SHP77 treated with DMSO at 0.1 percent for 48 hours (cell line): Measurements from ENCODE around the gene ARHGEF19.
"Not testable (repeated sequence)": the region's sequence is repeated elsewhere in the genome, so short reads cannot be mapped to it uniquely, and the experiment has no call there.

Experiments used
- DNase-seq: peaks from one replicate; lab custom pipeline; 2025; lab: John Stamatoyannopoulos, UW

The ARHGEF19 gene

DNA sequence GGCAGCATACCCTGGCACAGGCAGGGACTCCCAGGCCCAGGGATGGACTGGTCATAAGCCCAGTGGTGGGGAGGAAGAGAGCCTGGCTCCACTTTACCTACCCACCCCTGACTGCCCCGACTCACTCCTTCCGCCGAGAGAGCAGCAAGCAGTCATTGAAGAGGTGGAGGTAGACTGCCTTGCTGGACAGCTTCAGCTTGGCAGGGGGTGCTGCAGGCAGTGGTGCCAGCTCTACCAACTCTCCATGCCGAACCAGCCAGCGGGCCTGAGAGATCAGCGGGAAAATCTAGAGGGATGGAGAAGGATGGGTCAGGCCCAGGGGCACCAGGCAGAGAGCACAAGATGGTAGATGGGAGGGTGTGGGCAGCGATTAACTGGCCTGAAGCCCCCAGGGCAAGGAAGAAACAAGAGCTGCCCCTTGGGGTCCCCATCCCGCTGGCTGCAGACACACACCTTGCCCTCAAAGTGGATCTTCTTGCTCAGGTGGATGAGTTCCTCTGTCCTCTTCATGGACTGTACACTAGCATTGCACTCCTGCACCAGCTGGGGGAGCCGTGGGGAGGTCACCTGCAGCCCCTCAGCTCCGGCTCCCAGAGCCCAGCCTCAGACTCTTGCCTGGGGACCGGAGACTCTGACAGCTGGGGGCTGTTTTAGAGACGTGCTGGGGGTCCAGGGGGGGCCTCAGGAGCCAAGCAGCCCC lies 7.7 kb downstream of the ARHGEF19 start:
- DNase-seq = no peak

DNA sequence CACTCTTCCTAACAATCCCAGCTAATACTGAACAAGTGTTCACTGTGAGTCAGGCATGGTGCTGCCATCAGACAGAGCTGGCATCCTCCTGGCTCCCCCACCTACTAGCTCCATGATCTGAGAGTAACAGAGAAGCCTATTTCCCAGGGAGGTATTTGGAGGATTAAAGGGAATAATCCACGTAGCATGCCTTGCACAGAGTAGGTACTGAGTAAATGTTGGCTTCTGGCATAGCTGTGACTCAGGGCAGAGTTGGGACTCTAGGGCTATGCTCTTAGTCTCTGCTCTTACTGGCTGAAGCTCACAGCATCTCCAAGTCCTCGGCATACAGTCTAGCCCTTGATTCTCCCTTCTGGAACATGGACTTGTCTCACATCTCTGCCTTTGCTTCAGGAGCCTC lies 8.2 kb downstream of the ARHGEF19 start:
- DNase-seq = no peak

DNA sequence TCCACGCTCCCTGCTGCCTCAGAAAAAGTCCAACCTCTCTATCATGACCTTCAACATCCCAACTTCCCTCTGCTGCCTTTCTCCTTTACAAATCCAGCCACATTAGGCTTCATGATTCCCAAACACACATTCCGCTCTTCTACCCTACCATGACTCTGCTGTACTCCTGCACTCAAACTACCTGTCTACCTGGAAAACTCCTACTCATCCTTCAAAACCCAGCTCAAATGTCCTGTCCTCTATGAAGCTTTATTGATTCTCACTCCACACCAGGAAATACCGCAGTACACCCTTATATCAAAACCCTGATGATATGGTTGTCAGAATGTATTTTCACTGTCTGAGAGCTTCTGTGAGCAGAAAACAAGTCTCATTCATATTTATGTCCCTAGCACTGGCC lies 8.9 kb downstream of the ARHGEF19 start:
- DNase-seq = no peak

DNA sequence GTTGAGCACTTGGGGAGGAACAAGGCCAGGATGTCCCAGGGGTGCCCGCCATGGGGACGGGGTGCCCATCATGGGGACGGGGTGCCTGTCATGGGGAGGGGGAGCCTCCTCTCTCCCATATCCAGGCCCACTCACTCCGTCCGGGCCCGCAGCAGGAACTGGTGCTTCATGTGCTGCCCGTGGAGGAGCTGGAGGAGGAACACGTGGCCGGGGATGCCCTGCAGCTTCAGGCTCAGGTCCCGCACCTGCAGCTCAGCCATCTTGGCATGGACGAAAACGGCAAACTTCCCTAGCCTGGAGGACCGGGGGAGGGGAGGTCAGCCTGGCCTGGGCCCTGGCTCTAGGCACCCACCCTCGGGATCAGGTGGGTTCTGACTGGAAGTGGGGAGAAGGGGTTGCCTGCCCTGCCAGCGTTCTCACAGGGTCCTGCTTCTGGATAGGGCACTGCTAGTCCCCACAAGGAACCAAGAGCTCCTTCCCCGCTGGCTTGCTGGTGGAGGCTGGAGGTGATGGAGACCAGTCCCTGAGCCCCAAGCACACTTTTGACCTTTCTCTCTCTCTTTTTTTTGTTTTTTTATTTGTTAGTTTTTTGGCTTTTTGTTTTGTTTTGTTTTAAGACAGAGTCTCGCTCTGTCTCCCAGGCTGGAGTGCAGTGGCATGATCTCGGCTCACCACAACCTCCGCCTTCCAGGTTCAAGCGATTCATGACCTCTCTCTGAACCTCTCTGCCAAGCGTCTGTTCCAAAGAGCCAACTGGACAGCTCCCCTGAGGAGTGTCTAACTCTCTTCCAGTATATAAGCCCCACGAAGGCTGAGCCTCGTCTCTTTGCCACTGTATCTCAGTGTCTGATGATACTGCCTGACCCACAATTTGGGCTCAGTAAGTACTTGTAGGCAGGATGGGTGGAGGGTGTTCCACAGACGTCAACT lies 9.9 kb downstream of the ARHGEF19 start:
- DNase-seq = no peak

DNA sequence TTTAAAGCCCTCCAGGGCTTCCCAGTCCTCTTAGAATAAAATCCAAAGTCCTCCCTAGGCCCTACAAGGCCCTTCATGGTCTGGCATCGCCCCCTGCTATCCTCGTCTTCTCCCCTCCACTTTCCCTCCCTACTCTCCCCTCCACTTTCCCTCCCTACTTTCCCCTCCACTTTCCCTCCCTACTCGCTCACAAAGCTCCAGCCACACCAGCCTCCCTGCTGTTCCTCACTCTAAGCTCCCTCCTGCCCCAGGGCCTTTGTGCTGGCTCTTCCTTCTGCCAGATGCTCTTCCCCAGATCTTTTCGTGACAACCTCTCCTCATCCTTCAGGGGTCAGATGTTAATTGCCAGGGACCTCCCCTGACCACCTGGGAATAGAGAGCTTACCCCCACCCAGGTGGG lies 12.8 kb downstream of the ARHGEF19 start:
- no peak for DNase-seq

DNA sequence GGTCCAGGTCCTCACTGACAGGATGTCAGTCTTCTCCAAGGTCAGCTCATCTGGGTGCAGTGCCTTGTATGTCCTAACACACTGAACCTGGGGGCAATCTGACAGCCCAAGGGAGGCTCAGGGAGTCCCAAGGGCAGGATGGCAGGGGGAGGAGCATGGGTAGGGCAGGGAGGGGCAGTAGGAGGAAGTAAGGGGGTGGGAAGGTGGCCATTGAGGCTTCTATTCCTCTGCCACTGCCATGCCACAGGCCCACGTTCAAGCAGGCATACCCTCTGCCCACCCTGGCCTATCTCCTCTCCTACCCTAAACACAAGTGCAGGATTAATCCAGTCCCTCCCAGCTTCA lies 13.3 kb downstream of the ARHGEF19 start:
- no peak for DNase-seq

DNA sequence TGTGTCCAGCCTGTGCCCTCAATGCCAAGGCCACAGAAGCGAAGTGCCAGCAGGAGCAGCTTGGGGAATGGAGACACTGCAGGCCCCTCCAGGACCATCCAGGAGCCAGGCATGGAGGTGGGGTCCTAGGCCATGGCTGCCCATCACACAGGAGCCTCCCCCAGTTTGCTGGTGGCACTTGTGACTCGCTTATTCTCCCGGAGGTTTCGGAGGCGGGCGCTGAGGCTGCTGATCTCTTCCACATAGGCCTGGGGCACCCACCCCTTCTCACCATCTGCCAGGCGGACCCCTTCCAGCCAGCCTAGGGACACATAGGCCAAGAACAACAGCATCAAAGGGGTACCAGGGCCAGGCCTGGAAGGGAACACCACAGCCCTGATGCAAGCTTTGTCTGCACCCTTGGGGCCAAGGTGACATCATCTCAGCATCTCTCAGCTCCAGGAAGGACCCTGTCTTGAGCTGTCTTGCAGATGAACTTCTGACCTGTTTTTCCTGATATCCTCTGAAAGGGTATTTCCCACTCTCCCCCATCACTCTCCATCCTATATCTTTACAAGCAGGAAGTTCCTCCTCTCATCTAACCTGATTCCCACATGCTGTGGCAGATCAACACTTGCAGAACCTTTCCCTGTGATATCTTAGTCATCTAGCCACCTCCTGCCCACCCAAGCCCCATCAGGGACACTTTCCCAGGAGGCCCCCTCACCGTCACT lies 13.9 kb downstream of the ARHGEF19 start:
- no peak for DNase-seq

DNA sequence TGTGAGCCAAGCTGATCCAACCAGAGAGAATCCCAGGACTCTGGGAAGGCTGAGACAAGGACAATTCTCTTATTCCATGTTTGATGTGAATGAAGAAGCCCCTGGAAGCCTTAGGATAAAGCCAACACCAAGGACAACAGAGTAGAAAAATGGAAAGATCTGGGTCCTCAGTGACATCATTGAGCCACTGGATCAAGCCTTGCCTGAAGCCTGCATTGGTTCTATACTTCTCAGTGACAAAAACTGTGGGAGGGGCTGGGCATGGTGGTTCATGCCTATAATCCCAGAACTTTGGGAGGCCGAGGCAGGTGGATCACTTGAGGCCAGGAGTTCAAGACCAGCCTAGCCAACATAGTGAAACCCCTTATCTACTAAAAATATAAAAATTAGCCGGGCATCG lies 15.6 kb downstream of the ARHGEF19 start:
- no peak for DNase-seq

DNA sequence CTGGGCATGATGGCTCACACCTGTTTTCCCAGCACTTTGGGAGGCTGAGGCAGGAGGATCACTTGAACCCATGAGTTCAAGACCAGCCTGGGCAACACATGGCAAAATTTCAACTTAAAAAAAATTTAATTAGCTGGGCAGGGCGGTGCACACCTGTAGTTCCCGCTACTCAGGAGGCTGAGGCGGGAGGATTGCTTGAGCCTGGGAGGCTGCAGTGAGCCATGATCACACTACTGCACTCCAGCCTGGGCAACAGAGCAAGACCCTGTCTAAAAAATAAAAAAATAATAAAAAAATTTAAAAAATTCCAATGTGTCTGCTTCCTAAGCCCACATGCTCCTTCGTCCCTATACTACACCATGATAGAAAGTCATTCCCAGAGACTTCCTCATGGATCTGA lies 16.3 kb downstream of the ARHGEF19 start:
- DNase-seq = not testable (repeated sequence)

DNA sequence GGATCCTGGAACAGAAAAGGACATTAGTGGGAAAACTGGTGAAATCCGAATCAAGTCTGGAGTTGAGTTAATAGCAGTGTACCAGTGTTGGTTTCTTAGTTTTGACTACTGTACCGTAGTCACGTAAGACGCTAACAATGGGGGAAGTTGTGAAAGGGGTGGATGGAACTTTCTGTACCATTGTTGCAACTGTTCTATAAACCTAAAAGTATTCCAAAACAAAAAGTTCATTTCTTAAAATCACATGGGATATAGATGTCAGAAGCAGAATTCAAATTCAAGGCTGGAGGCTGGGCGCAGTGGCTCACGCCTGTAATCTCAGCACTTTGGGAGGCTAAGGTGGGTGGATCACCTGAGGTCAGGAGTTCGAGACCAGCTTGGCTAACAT lies 16.9 kb downstream of the ARHGEF19 start:
- DNase-seq = no peak

DNA sequence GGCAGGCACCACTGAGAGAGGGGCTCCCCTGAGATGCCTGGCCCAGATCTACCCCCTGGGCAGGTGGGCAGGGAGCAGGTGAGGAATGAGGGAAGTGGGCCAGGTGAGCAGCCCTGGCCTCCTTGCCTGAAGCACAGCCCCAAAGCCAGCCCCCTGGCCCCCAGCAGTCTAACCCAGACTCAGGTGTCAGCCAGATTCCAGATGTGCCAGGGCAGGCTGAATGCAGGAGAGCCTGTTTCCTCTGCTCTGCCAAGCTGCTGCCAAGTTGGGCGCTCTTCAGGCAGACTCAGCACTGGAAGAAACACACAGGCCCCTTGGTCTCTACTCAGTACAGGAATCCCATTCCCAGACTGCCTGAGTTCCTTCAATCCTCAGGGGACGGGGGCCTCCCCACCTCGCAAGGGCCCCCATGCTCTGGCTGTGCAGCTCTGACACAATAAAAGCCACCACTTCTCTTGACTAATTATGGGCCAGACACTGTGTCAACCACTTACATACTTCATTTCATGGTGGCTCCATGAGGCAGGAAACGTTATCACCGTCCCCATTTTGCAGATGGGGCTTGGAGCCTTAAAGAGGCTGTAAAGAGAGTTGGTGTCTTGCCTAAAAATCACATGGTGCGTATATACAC lies 20.4 kb downstream of the ARHGEF19 start:
- DNase-seq = no peak

DNA sequence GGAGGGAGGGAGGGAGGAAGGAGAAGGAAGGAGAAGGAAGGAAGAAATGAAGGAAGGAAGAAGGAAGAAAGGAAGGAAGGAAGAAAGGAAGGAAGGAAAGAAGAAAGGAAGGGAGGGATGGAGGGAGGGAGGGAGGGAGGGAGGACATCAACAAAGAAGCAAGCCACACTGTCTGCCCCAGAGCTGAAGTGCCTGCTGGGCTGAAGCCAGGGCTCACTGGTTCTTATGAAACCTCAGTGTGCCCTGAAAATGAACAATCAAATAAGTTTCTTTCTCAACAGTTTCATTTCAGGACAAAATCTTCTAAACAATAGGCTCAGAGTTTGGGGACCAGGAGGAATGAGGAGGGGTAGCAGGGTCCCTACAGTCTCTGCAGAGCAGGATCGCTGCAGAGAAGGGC lies 21.1 kb downstream of the ARHGEF19 start:
- DNase-seq = no peak

DNA sequence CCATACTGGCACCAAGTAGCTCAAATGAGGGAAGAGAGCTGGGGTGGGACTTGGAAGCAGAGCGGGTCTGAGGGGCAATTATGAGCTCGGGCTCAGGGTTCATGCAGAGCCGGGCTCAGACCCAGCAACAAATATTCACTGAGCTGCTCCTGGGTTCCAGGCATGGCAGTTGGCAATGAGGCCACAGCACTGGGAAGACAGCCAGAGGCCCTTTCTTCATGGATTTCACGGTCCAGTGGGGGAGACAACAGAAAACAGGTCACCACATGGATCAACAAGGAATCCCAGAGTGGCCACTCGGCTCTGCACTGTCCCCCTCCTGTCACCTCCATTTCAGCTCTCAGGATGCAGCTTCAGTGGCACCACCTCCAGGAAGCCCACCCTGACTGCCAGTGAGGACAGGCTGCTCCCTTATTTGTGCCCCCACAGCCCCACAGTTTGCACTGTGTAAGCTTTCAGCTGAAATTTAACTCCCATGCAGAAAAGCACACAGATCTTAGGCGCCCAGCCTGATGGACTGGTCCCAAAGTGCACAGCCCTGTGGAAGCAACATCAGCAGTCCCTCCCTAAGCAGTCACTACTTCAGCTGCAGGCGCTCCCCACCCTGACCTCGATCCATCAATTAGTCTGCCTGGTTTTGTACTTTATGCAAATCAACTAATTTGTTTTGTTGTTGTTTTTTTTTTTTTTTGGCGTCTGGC lies 22.4 kb downstream of the ARHGEF19 start:
- no peak for DNase-seq

DNA sequence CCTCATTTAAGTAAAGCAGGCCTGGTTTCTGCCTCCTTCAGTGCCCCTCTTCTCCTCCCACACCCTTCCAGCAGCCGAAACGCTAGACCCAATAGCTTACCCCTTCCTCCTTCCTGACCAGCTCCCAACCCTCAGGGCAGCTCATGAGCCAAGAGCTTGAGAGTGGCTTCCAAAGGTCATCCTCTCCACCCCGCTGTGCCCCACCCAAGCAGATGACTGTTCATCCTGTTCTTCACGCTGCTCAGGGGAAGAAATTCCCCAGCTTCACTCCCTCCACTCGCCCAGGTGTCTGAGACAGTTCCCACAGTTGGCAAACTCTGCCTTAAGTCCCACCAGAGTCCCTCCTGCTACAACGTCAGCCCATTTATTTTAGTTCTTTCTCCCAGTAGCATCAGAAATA lies 23.4 kb downstream of the ARHGEF19 start:
- DNase-seq = no peak

DNA sequence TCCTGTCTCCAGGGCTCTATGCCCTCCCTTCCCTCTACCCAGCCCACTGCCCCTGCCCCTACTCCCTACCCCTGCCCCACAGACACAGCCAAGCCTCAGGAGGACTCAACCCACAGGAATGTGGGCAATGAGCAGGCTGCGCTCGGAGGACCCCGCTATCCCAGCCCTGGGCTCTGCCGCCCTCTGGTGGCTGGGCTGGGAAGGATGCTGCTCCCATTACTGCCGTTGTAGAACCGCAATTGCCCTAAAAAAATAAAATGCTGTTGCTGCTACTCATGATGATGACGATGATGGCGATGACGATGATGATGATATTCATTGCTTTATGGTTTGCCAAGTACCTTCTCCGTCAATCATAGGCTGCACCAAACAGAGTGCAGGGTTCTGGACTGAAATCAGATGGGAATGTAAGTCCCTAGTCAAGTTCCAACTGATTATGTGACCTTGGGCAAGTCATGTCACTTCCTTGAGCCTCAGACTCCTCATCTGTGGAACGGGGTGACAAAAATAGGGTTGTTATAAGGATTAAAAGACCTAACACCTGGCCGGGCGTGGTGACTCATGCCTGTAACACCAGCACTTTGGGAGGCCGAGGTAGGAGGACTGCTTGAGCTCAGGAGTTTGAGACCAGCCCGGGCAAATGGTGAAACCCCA lies 24.6 kb downstream of the ARHGEF19 start:
- no peak for DNase-seq

DNA sequence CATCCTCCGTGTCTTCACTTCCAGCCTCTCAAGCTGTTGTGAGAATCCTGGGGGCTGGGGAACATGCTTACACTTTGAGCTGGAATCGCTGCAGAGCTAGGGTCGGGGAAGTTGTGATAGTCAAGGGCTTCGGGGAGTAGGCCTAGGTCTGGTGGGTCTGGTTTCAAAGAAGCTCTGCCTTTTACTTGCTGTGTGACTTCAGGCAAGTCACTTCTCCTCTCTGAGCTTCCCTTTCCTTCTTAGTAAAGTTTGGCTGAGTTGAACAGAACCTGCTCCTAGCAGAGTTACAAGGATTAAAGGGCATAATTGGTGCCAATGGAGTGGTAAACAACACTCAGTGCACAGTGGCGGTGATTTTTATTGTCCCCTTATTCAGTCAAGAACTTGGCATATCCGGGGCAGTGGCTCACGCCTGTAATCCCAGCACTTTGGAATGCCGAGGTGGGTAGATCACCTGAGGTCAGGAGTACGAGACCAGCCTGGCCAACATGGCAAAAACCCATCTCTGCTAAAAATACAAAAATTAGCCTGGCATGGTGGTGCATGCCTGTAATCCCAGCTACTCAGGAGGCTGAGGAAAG lies 25.7 kb downstream of the ARHGEF19 start:
- DNase-seq = no peak

DNA sequence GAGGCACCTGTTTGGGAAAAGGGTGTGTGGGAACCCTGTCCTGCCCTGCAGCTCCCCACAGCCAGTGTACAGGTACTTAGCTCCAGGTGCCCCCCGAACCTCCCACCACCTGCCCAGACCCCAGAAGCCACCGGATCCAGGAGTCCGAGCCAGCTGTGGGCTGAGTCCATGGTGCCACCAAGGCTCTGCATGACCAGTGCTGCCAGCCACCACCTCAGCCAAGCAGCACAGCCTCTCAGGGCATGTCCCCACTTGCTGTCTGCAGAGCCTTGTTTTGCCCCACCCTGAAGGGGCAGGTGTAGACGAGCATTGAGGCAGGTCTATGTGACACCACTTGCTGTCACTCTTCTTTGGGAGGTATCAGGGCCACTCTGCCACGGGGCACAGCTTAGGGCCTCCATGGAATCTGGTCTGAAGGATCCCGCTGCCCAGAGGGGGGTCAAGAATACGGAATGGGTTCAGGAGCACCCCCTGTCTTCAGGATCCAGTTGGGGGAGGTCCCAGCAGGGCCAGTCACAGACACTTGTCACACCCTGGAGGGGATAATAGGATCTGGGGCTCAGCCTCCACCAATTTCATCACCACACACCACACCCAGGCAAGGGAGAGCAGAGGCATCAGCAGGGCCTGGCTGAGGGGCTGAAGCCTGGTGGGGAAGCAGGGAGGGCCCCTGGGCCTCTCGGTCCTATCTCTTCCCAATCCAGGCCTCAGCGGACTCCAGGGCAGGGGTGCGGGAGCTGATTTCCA lies 27.7 kb downstream of the ARHGEF19 start:
- no peak for DNase-seq

DNA sequence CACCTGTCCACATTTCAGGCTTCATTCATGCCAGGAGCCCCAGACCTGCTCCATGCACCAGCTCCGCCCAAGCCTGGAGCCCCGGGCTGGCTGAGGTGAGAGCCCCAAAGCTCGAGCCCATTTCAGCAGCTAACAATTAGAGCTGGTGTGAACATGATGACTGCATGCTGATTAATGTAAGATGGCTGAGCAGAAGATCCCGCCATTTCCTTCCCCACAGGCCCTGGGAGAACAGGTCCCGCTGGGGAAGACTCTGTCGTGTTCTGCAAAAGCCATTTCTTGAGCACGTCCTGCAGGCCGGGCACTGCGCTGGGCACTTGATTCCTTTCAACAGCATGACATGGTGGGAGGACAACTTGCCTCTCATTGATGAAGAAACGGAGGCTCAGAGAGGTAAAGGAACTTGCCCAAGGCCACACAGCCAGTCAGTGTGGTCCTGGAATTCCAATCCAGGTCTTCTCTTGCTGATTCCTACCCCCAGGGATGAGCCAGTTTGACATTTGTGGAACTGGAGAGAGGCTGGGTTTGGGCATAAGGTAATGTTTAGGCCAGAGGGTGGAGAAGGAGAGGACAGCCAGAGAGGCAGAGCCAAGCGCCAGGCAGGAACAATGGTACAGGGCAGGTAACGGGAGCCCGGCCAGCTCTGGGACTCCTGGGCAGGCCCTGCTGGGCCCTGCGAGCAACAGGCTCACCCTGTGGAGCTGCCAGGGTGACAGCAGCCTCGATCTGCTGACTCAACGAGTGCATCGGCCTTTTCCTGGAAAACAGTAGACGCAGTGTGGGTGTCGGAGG lies 28.5 kb downstream of the ARHGEF19 start:
- DNase-seq = no peak

DNA sequence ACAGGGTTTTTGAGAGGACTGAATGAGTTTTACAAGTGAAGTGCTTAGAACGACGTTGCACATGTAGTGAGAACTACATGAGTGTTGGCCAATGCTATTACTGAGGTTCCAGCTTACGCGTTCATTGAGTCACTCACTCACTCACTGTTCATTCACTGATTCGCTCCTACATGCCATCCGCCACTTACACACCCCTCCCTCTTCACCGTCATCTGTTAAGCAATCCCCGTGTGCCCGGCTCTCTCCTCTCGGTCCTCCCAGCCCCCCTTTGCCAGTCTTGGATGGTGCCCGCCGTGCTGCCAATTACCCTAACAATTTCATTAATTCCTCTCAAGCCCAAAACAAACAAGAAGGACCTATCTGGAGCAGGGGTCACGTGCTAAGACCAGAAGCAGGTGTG lies 29.3 kb downstream of the ARHGEF19 start:
- DNase-seq = no peak
